Thoracic aorta (tissue), 2 donors: ENCODE results near the gene LTF. TPM values are rescaled to one million over a fixed set of nuclear protein-coding genes. Genes with fewer than 3 reads are reported as not detected.
"Not testable (repeated sequence)": the region's sequence is repeated elsewhere in the genome, so short reads cannot be mapped to it uniquely, and the experiment has no call there.

ENCODE experiments used
- ATAC-seq: fragments of 150-250 bp; one replicate; pipeline ENCODE4 v1.8.0; 2017; ENCODE audit warnings: low read depth; ENCODE audit not compliant: insufficient number of reproducible peaks, low FRiP score
- DNase-seq: peaks from one replicate; pipeline ENCODE4 v3.0.0-alpha.2; 2020; ENCODE audit warnings: low spot score
- H3K27ac ChIP-seq, 2 donors: fragments of 200-600 bp; sonication (generic); 1 replicate in 1 of 2; 2 replicates in 1 of 2; pipeline ENCODE4 v1.5.1; 2016; ENCODE audit warnings: mild to moderate bottlenecking in 2 of 2, moderate library complexity in 2 of 2
- H3K27me3 ChIP-seq: fragments of 200-600 bp; sonication (generic); replicated peaks from 2 replicates; pipeline ENCODE4 v1.6.0; 2016; ENCODE audit warnings: mild to moderate bottlenecking; ENCODE audit not compliant: insufficient read depth
- H3K36me3 ChIP-seq: fragments of 200-600 bp; sonication (generic); one replicate; pipeline ENCODE4 v1.5.1; 2016
- H3K4me1 ChIP-seq, 2 donors: fragments of 200-600 bp; sonication (generic); 1 replicate in 1 of 2; 2 replicates in 1 of 2; pipeline versions ENCODE4 v1.5.1 to v1.6.0; 2016; ENCODE audit warnings: low read depth in 2 of 2, mild to moderate bottlenecking in 1 of 2; ENCODE audit not compliant: control insufficient read depth in 1 of 2
- H3K4me3 ChIP-seq: fragments of 200-600 bp; sonication (generic); 2 replicates; pipeline ENCODE4 v1.5.1; 2016; ENCODE audit warnings: mild to moderate bottlenecking
- H3K9me3 ChIP-seq: fragments of 200-600 bp; sonication (generic); 2 replicates; pipeline ENCODE4 v1.5.1; 2016
- total RNA-seq, 2 donors: library from RNA; depleted of rRNA; stranded (reverse); fragments of >200 nt; gene quantifications; one replicate each; pipeline versions ENCODE4 v1.1.0 to v1.2.3, GENCODE V29; 2016
- TF ChIP-seq, protein P1 (sequence below): fragments of 200-600 bp; sonication (generic); IDR thresholded peaks from one replicate; pipeline ENCODE4 v1.5.1; 2019; ENCODE audit warnings: antibody characterized with exemption

LTF gene
- total RNA-seq, 2 donors from 2014 or later, result 0.28 to 3.0 TPM

DNA sequence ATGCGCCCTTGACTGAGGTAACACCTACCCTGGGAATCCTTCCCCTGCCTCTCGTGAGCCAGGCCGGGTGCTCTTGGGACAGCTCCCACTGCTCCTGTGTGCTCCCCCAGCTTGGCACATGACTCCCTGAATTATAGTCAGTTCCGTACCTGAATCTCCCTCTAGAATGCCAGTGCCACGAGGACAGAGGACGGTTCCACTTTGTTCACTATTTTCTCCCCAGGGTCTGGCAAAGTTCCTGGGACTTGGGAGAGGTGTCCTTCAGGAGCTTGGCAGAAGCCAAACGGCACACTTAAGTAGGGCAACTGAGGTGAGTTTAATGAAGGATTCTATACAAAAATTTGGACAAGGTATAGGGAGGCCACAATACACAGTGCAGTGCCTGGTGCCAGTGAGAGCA, 67.6 kb downstream of the LTF start:
- DNase-seq, result no peak
- Histone ChIP-seq H3K9me3 (no peaks in the 10 kb centered on the region), H3K27ac (no peak overlapping the region), H3K36me3 (no peaks in the 10 kb centered on the region), H3K27me3 (no peaks in the 10 kb centered on the region), H3K4me3 (no peak overlapping the region), H3K4me1 (no peaks in the 10 kb centered on the region)
- TF ChIP-seq, protein P1, sequence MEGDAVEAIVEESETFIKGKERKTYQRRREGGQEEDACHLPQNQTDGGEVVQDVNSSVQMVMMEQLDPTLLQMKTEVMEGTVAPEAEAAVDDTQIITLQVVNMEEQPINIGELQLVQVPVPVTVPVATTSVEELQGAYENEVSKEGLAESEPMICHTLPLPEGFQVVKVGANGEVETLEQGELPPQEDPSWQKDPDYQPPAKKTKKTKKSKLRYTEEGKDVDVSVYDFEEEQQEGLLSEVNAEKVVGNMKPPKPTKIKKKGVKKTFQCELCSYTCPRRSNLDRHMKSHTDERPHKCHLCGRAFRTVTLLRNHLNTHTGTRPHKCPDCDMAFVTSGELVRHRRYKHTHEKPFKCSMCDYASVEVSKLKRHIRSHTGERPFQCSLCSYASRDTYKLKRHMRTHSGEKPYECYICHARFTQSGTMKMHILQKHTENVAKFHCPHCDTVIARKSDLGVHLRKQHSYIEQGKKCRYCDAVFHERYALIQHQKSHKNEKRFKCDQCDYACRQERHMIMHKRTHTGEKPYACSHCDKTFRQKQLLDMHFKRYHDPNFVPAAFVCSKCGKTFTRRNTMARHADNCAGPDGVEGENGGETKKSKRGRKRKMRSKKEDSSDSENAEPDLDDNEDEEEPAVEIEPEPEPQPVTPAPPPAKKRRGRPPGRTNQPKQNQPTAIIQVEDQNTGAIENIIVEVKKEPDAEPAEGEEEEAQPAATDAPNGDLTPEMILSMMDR, result no peak
- ATAC-seq, result no peak

DNA sequence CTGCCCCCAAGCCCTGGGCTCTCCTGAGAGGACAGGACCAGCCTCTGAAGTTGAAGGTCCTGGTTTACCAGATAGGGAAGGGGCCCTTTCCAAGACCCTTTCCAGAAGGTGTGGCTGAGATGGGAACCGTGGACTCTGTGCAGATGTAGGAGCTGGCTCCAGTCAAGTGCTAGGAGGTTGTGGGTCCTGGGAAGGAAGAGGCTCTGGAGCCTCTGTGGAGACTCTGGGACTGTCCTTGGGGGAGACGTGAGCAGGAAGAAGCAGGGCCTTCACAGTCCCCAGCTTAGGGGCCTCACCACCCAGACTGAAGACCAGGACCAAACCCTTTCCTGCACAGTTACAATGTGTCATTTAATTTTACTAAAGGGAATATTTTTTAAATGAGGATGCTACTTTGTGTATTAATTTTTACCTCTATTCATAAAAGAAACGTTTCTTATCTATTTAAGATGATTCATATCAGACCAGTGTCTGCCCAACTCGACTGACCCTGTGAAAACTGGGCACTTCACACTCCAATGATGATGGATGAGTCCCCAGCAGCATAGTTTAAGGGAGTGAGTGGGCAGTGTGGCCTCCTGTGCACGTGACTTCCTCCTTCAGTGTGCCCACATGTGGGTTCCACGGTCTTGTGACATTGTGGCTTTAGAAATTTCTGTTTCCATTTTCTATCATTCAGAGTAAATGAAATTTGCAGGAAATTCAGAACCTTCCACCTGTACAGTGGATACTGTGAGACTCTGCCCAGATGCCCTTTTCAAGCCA, 68.8 kb downstream of the LTF start:
- no peaks in the 10 kb centered on the region for H3K9me3 ChIP-seq
- no peak overlapping the region for H3K4me3 ChIP-seq
- TF ChIP-seq, protein P1, result no peak
- DNase-seq, result no peak
- H3K27me3 ChIP-seq, result no peaks in the 10 kb centered on the region
- no peak for ATAC-seq
- H3K36me3 ChIP-seq, result no peaks in the 10 kb centered on the region
- no peaks in the 10 kb centered on the region for H3K4me1 ChIP-seq
- no peak overlapping the region for H3K27ac ChIP-seq

DNA sequence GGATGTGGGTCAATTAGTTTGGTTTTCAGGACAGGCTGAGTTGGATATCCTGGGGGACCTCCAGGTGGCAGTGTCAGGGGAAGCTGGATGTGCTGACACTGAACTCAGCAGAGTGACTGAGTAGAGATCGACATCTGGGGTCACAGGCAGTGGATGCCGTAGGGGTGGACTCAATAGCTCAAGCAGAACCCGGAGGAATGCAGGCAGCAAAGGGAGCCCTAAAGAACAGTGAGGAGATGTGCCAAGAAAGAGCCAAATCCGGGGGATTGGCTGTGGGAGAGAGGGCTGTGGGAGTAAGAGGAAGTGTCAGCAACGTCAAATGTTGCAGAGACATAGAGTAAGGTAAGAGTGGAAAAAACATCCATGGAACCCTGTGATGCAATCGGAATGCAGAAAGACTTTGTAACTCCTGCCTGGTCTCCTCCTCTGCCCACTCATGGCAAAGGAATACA, 69.5 kb downstream of the LTF start:
- DNase-seq, result no peak
- Histone ChIP-seq H3K27ac (no peak overlapping the region), H3K36me3 (no peaks in the 10 kb centered on the region), H3K4me1 (no peaks in the 10 kb centered on the region), H3K4me3 (no peak overlapping the region), H3K27me3 (no peaks in the 10 kb centered on the region), H3K9me3 (no peaks in the 10 kb centered on the region)
- TF ChIP-seq, protein P1, result no peak
- ATAC-seq, result no peak

DNA sequence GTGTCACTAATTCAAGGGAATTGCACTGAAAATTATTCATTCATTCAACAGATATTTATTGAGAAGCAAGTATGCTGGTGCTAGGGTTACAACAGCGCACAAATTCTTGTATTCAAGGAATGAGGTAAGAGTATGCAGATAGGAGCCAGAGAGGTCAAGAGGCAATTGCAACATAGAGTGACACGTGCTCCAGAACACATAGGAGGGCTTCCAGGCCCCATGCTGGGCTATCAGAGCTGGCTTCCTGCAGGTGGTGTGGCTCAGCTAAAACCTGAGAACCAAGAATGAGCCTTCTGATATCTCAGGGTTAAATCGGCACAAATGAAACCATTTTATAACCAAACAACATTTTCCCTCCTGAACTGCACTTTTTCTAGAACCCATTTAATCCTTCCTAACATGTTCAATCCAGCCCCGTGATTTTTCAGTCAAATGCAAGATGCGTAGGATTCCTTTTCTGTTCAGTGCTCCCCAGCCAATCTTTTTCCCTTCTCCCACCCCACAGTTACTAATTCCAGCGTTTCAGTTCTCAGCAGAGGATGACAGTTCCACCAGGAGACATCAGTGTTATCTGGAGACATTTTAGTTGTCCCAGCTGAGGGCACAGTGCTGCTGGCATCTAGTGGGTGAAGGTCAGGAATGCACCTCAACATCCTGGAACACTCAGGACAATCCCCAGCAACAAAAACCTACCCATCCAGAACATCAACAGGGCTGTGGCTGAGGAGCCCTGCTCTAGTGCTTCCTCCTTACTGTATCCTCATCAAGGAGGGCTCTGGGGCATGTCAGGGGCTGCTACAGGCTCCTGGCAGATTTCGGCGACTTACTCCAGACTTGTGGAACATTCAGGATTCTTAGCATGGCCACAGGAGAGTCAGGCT, 70.9 kb downstream of the LTF start:
- Histone ChIP-seq H3K4me3 (no peak overlapping the region), H3K27me3 (no peaks in the 10 kb centered on the region), H3K36me3 (no peaks in the 10 kb centered on the region), H3K27ac (no peak overlapping the region), H3K4me1 (no peaks in the 10 kb centered on the region), H3K9me3 (no peaks in the 10 kb centered on the region)
- no peak for ATAC-seq
- TF ChIP-seq, protein P1, result no peak
- no peak for DNase-seq

DNA sequence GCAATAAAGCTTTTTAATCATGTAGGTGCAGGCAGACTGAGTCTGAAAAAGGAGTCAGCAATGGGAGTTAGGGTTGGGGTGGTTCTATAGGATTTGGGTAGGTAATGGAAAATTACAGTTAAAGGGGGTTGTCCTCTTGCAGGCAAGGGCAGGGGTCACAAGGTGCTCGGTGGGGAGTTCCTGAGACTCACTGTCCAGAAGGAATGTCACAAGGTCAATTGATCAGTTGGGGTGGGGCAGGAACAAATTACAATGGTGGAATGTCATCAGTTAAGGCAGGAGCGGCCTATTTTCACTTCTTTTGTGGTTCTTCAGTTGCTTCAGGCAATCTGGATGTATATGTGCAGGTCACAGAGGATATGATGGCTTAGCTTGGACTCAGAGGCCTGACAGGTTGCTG, 71.7 kb downstream of the LTF start:
- H3K36me3 ChIP-seq, result no peaks in the 10 kb centered on the region
- TF ChIP-seq, protein P1, result no peak
- H3K4me1 ChIP-seq, result no peaks in the 10 kb centered on the region
- H3K27ac ChIP-seq, result no peak overlapping the region
- no peaks in the 10 kb centered on the region for H3K27me3 ChIP-seq
- H3K9me3 ChIP-seq, result no peaks in the 10 kb centered on the region
- no peak for DNase-seq
- H3K4me3 ChIP-seq, result no peak overlapping the region
- no peak for ATAC-seq

DNA sequence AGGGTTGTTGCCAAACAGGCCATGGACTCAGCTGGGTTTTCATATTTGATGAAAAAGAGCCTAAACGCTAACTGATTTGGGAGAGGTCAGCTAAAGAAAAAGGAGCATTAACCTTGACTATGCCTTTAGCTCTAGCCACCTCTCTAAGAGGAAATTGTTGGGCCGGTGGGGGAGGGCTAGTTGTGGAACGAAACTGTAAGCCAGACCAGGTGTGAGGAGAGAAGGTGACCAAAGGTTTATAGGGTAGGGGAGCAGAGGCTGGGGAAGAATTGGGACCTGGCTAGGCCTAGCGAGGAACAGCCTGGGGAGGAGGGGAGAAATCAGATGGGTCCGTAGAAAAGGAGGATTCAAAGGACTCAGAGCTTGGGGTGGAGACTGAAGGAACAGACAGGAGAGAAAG, 73.2 kb downstream of the LTF start:
- H3K27me3 ChIP-seq, H3K9me3 ChIP-seq, ATAC-seq, DNase-seq, H3K4me3 ChIP-seq, H3K4me1 ChIP-seq, H3K27ac ChIP-seq, H3K36me3 ChIP-seq: not testable (repeated sequence)
